Spinal cord (tissue), 10 donors: ENCODE results near the gene RGS19. TPM values are rescaled to one million over a fixed set of nuclear protein-coding genes. Genes with fewer than 3 reads are reported as not detected.

Experiments used
- DNase-seq, 6 donors: peaks; one replicate each; pipeline versions ENCODE4 v3.0.0 to v3.0.0-alpha.2; 2013 to 2015; ENCODE audit warnings: low spot score in 6 of 6, low read depth in 4 of 6
- H3K27ac ChIP-seq: one replicate; pipeline ENCODE4 v1.5.1; 2013; ENCODE audit warnings: low read depth, low read length, control low read depth
- H3K27me3 ChIP-seq: one replicate; pipeline ENCODE4 v1.6.1; 2013; ENCODE audit warnings: low read length; ENCODE audit not compliant: control insufficient read depth, insufficient read depth
- H3K36me3 ChIP-seq: one replicate; pipeline ENCODE4 v1.6.1; 2013; ENCODE audit warnings: low read length; ENCODE audit not compliant: control insufficient read depth, insufficient read depth
- H3K4me1 ChIP-seq: one replicate; pipeline ENCODE4 v1.6.1; 2013; ENCODE audit warnings: low read length; ENCODE audit not compliant: control insufficient read depth, insufficient read depth
- H3K4me3 ChIP-seq: one replicate; pipeline ENCODE4 v1.5.1; 2013; ENCODE audit warnings: low read depth, low read length, control low read depth
- H3K9me3 ChIP-seq: one replicate; pipeline ENCODE4 v1.6.1; 2013; ENCODE audit warnings: low read length; ENCODE audit not compliant: control insufficient read depth, insufficient read depth
- WGBS: methylation state at CpG from one replicate; pipeline ENCODE4 v1.1.5; 2013; ENCODE audit warnings: missing lambda C conversion rate; ENCODE audit not compliant: insufficient coverage; 5-methylcytosine and 5-hydroxymethylcytosine counted together
- polyA plus RNA-seq, 2 donors: library from polyadenylated mRNA; unstranded; fragments of 120-200 nt; gene quantifications; one replicate each; pipeline ENCODE4 v1.2.1, GENCODE V29; 2013; ENCODE audit not compliant: insufficient read length in 2 of 2
- total RNA-seq, 2 donors: library from RNA; depleted of rRNA in 1 of 2; stranded (reverse); fragments of 120-200 nt in 1 of 2; fragments of >200 nt in 1 of 2; gene quantifications; one replicate each; pipeline versions ENCODE4 v1.2.3 to v1.2.4, GENCODE V29; 2013 to 2014
- donor health status: healthy.

The RGS19 gene
- total and polyA plus RNA-seq, 4 donors, result 10.7 to 21.5 (median 17.4) TPM

GRCh38 chr20:64084685-64085152, 5.4 kb upstream of the RGS19 start:
- no peak for DNase-seq
- 4% methylated on average over 23 of the region's 23 CpGs for WGBS
- Histone ChIP-seq H3K4me1 (peaks cover 60% of the 10 kb centered on the region), H3K27me3 (peaks cover 12% of the 10 kb centered on the region), H3K36me3 (no peaks in the 10 kb centered on the region), H3K27ac (no peak overlapping the region), H3K4me3 (no peak overlapping the region), H3K9me3 (no peaks in the 10 kb centered on the region)

- peak in 2 of 6 donors; percentile 58 to 66 for DNase-seq
- no peaks in the 10 kb centered on the region for H3K9me3 ChIP-seq
- H3K4me3 ChIP-seq, result no peak within 1 kb of the TSS
- H3K4me1 ChIP-seq, result peaks cover 58% of the 10 kb centered on the region
- no peak within 1 kb of the TSS for H3K27ac ChIP-seq
- peaks cover 12% of the 10 kb centered on the region for H3K27me3 ChIP-seq
- H3K36me3 ChIP-seq, result no peaks in the 10 kb centered on the region
- WGBS, result under 1% methylated on average over 80 of the region's 86 CpGs
These were observed 4.7 kb upstream of the RGS19 start, which contains the start of gene LKAAEAR1 for GRCh38 chr20:64083804-64084684. Gene LKAAEAR1, minus strand, starts transcription at chr20:64084398. Its CDS starts 179 bp downstream, at chr20:64084219.

GRCh38 chr20:64083378-64083803, 4.1 kb upstream of the RGS19 start:
- Histone ChIP-seq H3K9me3 (no peaks in the 10 kb centered on the region), H3K27me3 (peaks cover 12% of the 10 kb centered on the region), H3K4me1 (peaks cover 58% of the 10 kb centered on the region), H3K4me3 (no peak overlapping the region), H3K36me3 (no peaks in the 10 kb centered on the region), H3K27ac (no peak overlapping the region)
- peak in 2 of 6 donors; percentile 91 for DNase-seq
- 1% methylated on average over 52 of the region's 52 CpGs for WGBS

GRCh38 chr20:64082820-64083377, 3.6 kb upstream of the RGS19 start:
- Histone ChIP-seq H3K27ac (no peak overlapping the region), H3K4me3 (no peak overlapping the region), H3K9me3 (no peaks in the 10 kb centered on the region), H3K36me3 (no peaks in the 10 kb centered on the region), H3K27me3 (peaks cover 12% of the 10 kb centered on the region), H3K4me1 (peaks cover 63% of the 10 kb centered on the region)
- 34% methylated on average over 10 of the region's 13 CpGs for WGBS
- no peak for DNase-seq

- DNase-seq, result peak in 1 of 6 donors; percentile 47
- WGBS, result 11% methylated on average over 13 of the region's 13 CpGs
- Histone ChIP-seq H3K36me3 (peaks cover 4% of the 10 kb centered on the region), H3K4me3 (no peak overlapping the region), H3K4me1 (peaks cover 65% of the 10 kb centered on the region), H3K27ac (no peak overlapping the region), H3K27me3 (peaks cover 12% of the 10 kb centered on the region), H3K9me3 (no peaks in the 10 kb centered on the region)
These were observed 2.9 kb upstream of the RGS19 start for GRCh38 chr20:64082126-64082731.

GRCh38 chr20:64081624-64081964, 2.3 kb upstream of the RGS19 start:
- no peak for DNase-seq
- Histone ChIP-seq H3K9me3 (no peaks in the 10 kb centered on the region), H3K27me3 (peaks cover 12% of the 10 kb centered on the region), H3K4me1 (peaks cover 65% of the 10 kb centered on the region), H3K27ac (no peak overlapping the region), H3K36me3 (peaks cover 10% of the 10 kb centered on the region), H3K4me3 (no peak overlapping the region)
- whole genome bisulfite sequencing, result 82% methylated on average over 6 of the region's 6 CpGs

- Histone ChIP-seq H3K27me3 (peaks cover 12% of the 10 kb centered on the region), H3K9me3 (no peaks in the 10 kb centered on the region), H3K36me3 (peaks cover 15% of the 10 kb centered on the region), H3K27ac (peak overlapping the region; percentile 7), H3K4me1 (peaks cover 70% of the 10 kb centered on the region), H3K4me3 (peak overlapping the region; percentile 60)
- DNase-seq, result no peak
- 55% methylated on average over 10 of the region's 17 CpGs for WGBS
These were observed 1.7 kb upstream of the RGS19 start for GRCh38 chr20:64080813-64081623.

GRCh38 chr20:64080013-64080812, 895 bp upstream of the RGS19 start, which contains the start of gene OPRL1:
Gene OPRL1, plus strand, starts transcription at chr20:64080082. Its CDS starts 12,639 bp downstream, at chr20:64092721.
- H3K27me3 ChIP-seq, result peaks cover 12% of the 10 kb centered on the region
- peak within 1 kb of the TSS; percentile 64 for H3K4me3 ChIP-seq
- 5% methylated on average over 62 of the region's 62 CpGs for WGBS
- peaks cover 23% of the 10 kb centered on the region for H3K36me3 ChIP-seq
- peaks cover 70% of the 10 kb centered on the region for H3K4me1 ChIP-seq
- H3K9me3 ChIP-seq, result no peaks in the 10 kb centered on the region
- DNase-seq, result no peak
- peak within 1 kb of the TSS; percentile 69 for H3K27ac ChIP-seq
